NCI-H774 (cell line): ENCODE measurements around the gene TMEM202.
"Not testable (repeated sequence)": the region's sequence is repeated elsewhere in the genome, so short reads cannot be mapped to it uniquely, and the experiment has no call there.

Experiments
- DNase-seq: peaks from one replicate; lab custom pipeline; 2025; lab: John Stamatoyannopoulos, UW

TMEM202 gene

DNA sequence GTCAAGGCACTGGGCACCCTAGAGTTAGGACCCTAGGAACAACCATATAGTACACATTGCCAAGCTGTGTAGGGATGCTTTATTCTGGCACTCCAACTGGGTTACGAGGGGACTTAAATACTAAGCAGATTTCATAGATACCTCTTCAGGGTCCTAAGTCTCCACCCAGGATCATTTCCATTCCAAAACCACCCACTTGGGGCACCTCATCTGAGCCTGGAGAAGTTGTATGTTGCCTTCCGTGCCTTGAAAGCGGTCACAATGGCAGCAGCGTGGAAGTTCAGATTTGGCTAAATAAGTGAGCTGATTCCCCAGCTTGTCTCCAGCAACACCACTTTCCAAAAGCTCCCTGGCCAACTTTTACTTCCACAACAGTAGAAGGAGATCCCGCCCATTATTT lies 4.6 kb downstream of the TMEM202 start:
- DNase-seq, result no peak

- DNase-seq, result no peak
Measured at GRCh38 chr15:72404356-72404755, 6.3 kb downstream of the TMEM202 start.

- DNase-seq, result no peak
Measured at GRCh38 chr15:72404841-72405240, 6.7 kb downstream of the TMEM202 start.

DNA sequence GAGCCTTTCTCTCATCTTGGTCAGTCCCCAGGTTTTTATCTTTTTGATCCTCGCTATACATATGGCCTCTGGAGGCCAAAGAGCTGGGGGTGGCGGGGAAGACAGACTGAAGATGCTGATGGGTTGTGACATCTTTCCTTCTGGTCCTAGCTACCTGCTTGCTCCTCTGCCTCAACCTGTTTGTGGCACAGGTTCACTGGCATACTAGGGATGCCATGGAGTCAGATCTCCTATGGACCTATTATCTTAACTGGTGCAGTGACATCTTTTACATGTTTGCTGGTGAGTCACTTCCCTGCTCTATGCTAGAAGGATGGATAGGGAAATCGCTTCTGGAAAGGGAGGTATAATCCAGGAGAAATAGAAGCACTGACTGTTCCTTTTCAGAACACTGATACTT lies 8.8 kb downstream of the TMEM202 start:
- DNase-seq, result no peak

DNA sequence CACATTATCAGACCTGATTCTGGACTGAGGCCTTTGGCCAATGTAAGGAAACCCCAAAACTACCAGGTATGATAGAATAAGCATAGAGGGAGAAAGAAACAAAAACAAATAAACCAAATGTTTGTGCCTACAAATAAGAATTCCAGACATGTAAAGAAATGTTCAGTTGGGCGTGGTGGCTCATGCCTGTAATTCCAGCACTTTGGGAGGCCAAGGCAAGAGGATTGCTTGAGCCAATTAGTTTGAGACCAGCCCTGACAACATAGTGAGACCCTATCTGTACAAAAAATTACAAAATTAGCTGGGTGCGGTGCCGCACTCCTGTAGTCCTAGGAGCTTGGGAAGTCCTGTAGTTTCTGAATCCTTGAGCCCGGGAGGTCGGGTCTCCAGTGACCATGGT lies 13.0 kb downstream of the TMEM202 start:
- no peak for DNase-seq

- no peak for DNase-seq
Measured at GRCh38 chr15:72411544-72411943, 13.4 kb downstream of the TMEM202 start.

- not testable (repeated sequence) for DNase-seq
Measured at GRCh38 chr15:72413337-72413736, 15.2 kb downstream of the TMEM202 start.

DNA sequence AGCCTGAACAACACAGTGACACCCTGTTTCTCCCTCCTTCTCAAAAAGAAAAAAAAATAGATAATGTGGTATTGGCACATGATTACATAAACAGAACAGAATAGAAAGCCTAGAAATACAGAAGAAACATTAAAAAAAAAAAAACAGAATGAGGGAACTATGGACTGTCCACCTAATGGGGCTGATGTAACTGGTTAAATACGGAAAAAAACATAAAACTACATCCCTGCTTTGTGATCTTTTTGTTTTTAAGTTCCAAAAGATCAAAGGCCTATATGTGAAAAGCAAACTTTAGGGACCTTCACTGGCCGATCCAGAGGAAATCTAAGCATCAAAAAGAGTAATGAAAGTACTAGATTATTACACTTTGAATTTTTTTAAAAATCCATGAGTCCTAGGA lies 17.2 kb downstream of the TMEM202 start:
- DNase-seq, result no peak

DNA sequence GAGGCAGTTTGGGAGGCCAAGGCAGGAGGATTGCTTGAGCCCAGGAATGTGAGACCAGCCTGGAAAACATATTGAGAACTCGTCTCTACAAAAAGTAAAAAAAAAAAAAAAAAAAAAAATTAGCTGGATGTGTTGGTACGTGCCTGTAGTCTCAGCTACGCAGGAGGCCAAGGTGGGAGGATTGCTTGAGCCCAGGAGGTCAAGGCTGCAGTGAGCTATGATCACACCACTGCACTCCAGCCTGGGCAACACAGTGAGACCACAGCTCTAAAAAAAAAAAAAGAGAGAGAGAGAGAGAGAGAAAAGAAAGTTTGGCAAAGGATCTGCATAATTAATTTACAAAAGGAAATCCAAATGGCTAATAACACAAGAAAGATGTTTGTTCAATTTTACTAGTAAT lies 21.7 kb downstream of the TMEM202 start:
- DNase-seq, result not testable (repeated sequence)

DNA sequence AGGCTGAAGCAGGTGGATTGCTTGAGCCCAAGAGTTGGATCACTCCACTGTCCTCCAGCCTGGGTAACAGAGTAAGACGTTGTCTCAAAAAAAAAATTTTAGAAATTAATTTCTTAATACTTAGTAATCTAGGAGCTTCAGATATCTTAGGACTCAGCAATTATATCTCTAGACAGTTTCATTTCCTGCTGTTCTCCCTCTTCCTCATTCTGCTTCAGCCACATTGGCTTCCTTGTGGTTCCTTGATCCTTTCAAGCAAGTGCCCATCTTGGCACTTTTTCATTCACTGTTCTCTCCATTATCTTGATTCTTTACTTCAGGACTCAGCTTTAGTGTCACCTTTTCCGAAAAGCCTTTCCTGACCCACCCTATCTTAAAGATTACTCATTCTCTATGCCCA lies 22.5 kb downstream of the TMEM202 start:
- no peak for DNase-seq

GRCh38 chr15:72421484-72421883 lies 23.4 kb downstream of the TMEM202 start:
- DNase-seq, result no peak

GRCh38 chr15:72423256-72423655 lies 25.2 kb downstream of the TMEM202 start:
- DNase-seq, result no peak

- no peak for DNase-seq
Measured at GRCh38 chr15:72426753-72427152, 28.6 kb downstream of the TMEM202 start.

DNA sequence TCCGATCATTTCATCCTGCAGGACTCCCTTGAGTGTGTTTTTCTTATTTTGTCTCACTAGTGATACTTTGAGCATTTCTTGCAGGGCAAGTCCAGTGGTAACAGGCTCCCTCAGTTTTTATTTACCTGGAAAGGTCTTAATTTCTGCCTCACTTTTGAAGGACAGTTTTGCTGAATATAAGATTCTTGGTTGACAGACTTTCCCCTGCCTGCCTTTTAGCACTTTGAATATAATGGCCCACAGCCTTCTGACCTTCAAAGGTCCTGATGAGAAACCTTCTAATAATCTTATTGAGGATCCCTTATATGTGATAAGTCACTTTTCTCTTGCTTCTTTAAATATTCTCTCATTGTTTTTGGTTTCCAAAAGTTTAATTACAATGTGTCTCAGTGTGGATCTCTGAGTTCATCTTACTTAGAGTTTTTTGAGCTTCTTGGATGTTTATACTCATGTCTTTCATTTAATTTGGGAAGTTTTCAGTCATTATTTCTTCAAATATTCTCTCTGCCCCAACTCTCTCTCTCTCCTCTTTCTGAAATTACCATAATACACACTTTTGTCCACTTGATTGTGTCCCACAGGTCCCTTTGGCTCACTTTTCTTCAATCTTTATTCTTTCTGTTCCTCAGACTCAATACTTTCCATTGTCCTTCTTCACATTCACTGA lies 39.7 kb downstream of the TMEM202 start:
- DNase-seq, result no peak

DNA sequence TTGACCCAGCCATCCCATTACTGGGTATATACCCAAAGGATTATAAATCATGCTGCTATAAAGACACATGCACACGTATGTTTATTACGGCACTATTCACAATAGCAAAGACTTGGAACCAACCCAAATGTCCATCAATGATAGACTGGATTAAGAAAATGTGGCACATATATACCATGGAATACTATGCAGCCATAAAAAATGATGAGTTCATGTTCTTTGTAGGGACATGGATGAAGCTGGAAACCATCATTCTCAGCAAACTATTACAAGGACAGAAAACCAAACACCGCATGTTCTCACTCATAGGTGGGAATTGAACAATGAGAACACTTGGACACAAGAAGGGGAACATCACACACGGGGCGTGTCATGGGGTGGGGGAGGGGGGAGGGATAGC lies 44.7 kb downstream of the TMEM202 start:
- not testable (repeated sequence) for DNase-seq

DNA sequence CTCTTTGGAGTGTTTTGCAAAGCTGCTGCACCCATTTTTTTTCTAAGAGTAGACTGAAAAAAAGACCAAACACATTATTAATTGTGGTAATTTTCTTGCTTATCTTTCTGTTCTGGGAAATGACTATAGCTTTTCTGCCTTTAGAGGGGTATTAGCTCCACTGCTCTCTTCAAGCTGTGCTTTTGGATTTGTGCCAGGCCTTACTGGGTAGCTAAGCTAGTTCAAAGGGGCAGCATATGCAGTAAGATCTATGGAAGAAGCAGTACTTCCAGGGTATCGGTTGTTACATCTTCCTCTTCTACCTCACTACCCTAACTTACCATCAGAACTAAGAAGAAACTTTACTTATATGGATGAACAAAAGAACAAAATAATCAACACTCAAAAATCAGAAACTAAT lies 47.3 kb downstream of the TMEM202 start:
- DNase-seq, result no peak

- DNase-seq, result no peak
Measured at GRCh38 chr15:72450805-72451204, 52.7 kb downstream of the TMEM202 start.

GRCh38 chr15:72451224-72451623 lies 53.1 kb downstream of the TMEM202 start:
- DNase-seq, result no peak

DNA sequence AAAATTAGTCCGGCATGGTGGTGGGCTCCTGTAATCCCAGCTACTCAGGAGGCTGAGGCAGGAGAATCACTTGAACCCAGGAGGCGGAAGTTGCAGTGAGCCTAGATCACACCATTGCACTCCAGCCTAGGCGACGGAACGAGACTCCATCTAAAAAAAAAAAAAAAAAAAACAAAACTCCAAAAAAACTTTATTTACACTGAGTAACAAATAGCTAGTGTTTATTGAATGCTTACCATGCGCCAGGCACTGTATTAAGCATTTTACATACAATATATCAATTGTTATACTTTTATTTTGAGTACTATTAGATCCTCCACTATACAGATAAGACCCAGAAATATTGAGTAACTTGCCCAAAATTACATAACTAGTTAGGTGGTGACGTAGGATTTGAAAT lies 58.6 kb downstream of the TMEM202 start:
- no peak for DNase-seq
